Measurements from ENCODE around the gene RNF141.

RNF141 gene

GRCh38 chr11:10478574-10479550 lies 62.1 kb downstream of the RNF141 start:
- no peak for DNase-seq

GRCh38 chr11:10478066-10478465 lies 62.9 kb downstream of the RNF141 start:
- no peak for DNase-seq

GRCh38 chr11:10477690-10478046 lies 63.3 kb downstream of the RNF141 start:
- no peak for DNase-seq

GRCh38 chr11:10476927-10477689 lies 63.9 kb downstream of the RNF141 start:
- DNase-seq: no peak

- DNase-seq: no peak
Observed at GRCh38 chr11:10476342-10476741, 64.6 kb downstream of the RNF141 start.

GRCh38 chr11:10474551-10474950 lies 66.4 kb downstream of the RNF141 start:
- no peak for DNase-seq

GRCh38 chr11:10473371-10473770 lies 67.6 kb downstream of the RNF141 start:
- DNase-seq: no peak

- DNase-seq: no peak
Observed at GRCh38 chr11:10462746-10463300, 78.2 kb downstream of the RNF141 start.

Data from NCI-H748 treated with DMSO at 0.1 percent for 48 hours (cell line).